ENCODE results near the gene BPNT1. TPM values are rescaled to one million over a fixed set of nuclear protein-coding genes. Genes with fewer than 3 reads are reported as not detected.
A peak's percentile ranks its signal among the peaks of the same experiment; 100 is the strongest.

BPNT1 gene
- total and polyA plus RNA-seq, 2 donors (not counting 3 experiments of a cell fraction or from before 2014, with no cell fraction given), result 20.3 to 29.0 TPM

GRCh38 chr1:220044678-220045355, 44.8 kb downstream of the BPNT1 start:
- no peak overlapping the region for H3K9ac ChIP-seq (replicated peaks; ENCODE audit: extremely low read depth, insufficient read depth, low read length)

More at GRCh38 chr1:220044678-220045355, 44.8 kb downstream of the BPNT1 start:
- Histone ChIP-seq H2AFZ (ENCODE audit: low read depth, low read length) (no peak overlapping the region), H3K27ac (ENCODE audit: insufficient read depth, low read depth, low read length) (no peak overlapping the region), H3K36me3 (ENCODE audit: control insufficient read depth in 2 of 2, extremely low read depth in 1 of 2, insufficient read depth in 2 of 2, low read length in 2 of 2) (no peaks in the 10 kb centered on the region), H3K9me1 (replicated peaks; ENCODE audit: control insufficient read depth, extremely low read depth, insufficient read depth, low read length) (no peaks in the 10 kb centered on the region), H4K20me1 (replicated peaks; ENCODE audit: control insufficient read depth, extremely low read depth, insufficient read depth, low read length) (no peaks in the 10 kb centered on the region), H3K4me2 (ENCODE audit: insufficient read depth, low read length) (peak overlapping the region; percentile 91), H3K79me2 (ENCODE audit: control insufficient read depth, insufficient read depth, low read length) (peaks cover 46% of the 10 kb centered on the region), H3K9me3 (replicated peaks; ENCODE audit: control insufficient read depth, insufficient read depth, low read length) (no peaks in the 10 kb centered on the region), H3K4me3 (replicated peaks in 1 of 3; ENCODE audit: insufficient read depth in 1 of 3, low read depth in 1 of 3, low read length in 3 of 3) (peak overlapping the region in 2 of 3 experiments; percentile 86 to 98), H3K27me3 (ENCODE audit: control insufficient read depth in 2 of 2, insufficient read depth in 2 of 2, low read length in 2 of 2) (no peaks in the 10 kb centered on the region), H3K4me1 (ENCODE audit: control insufficient read depth, extremely low read depth, insufficient read depth, low read length) (peaks cover 10% of the 10 kb centered on the region)
- dilution Hi-C loops (cut with MboI; ENCODE audit: extremely low pct_ligation_motif_present, low sequenced_read_pairs) (no loop called here), intact Hi-C loops (cut with micrococcal nuclease) (no loop called here)
- ChIA-PET POLR2A (no interaction called here), CTCF (interaction anchor here (0.6 to 1.2 kb wide), 2 partner anchors 12 to 1734 kb away, joined by 3 read pairs; no protein-coding TSS in a partner anchor)
- no peak for DNase-seq (ENCODE audit: low read depth, low spot score)
- no peak for FAIRE-seq
- BruUV-seq (replicated peaks), result no TSS peak
- TF ChIP-seq FOS (IDR thresholded peaks at IDR 0.05; ENCODE audit: borderline replicate concordance, insufficient read depth, low read length), result no peak
- no peak for TF ChIP-seq POLR2AphosphoS5 (IDR thresholded peaks at IDR 0.05; ENCODE audit: insufficient read depth, low read depth, low read length)
- no peak for TF ChIP-seq JUN (IDR thresholded peaks at IDR 0.05; ENCODE audit: borderline replicate concordance, insufficient read depth, insufficient read length, low read depth)
- TF ChIP-seq POLR2A (IDR thresholded peaks at IDR 0.05; ENCODE audit: low read depth, low read length), result no peak
- TF ChIP-seq MAX (IDR thresholded peaks at IDR 0.05; ENCODE audit: insufficient read depth, insufficient read length), result no peak
- TF ChIP-seq EZH2 (IDR thresholded peaks at IDR 0.05; ENCODE audit: borderline replicate concordance, low read depth, low read length, severe bottlenecking), result no peak
- TF ChIP-seq MYC (IDR thresholded peaks at IDR 0.05; ENCODE audit: low read depth, low read length), result no peak
- no peak for TF ChIP-seq CTCF (IDR thresholded peaks at IDR 0.05; ENCODE audit: extremely low read depth in 1 of 2, insufficient read depth in 1 of 2, low read depth in 1 of 2, low read length in 2 of 2)
- no peak for TF ChIP-seq GATA2 (IDR thresholded peaks at IDR 0.05; ENCODE audit: insufficient read depth, insufficient read length, low read depth, low read length)

All from endothelial cell of umbilical vein (primary cell).